ENCODE results near the gene UGT1A4.

DNA sequence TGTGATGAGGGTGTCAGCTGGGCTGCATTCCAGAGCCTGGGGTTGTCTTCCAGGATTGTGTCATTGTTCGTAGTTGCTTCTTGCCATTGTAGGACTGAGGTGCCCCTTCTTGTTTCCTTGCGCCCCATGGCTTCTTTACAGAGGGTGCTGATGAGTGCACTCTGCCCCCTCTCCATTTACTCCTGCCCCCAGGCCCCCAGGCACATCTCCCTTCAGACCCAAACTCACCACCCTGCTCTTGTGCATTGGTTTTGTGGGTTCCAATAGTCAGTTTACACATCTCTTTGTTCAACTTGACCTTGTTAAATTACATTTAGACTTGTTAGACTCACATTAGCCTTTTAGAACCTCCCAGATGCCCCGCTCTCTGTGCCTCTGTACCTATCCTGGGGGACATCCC lies 102.7 kb downstream of the UGT1A4 start:
- TF ChIP-seq CTCF (conservative IDR thresholded peaks at IDR 0.05; ENCODE audit: low read length), result no peak
- no peak for TF ChIP-seq EZH2phosphoT487 (IDR thresholded peaks at IDR 0.05; ENCODE audit: borderline replicate concordance)

Data from Loucy (cell line).